GM12865 (cell line): ENCODE measurements around the gene BMP2K.

Source experiments
- DNase-seq: peaks from one replicate; pipeline ENCODE4 v3.0.0; 2010; ENCODE audit warnings: low read depth
- H3K4me3 ChIP-seq: 2 replicates; pipeline ENCODE4 v1.5.1; 2011; ENCODE audit warnings: mild to moderate bottlenecking, low read depth, low read length, control low read depth
- CTCF ChIP-seq: IDR thresholded peaks from 2 replicates; pipeline ENCODE4 v1.5.1; 2011; ENCODE audit warnings: low read length, control low read depth, low read depth, inconsistent platforms; ENCODE audit not compliant: insufficient read depth; ENCODE audit errors: missing control alignments

The BMP2K gene

GRCh38 chr4:78763251-78763650, 12.9 kb upstream of the BMP2K start:
- no peak overlapping the region for H3K4me3 ChIP-seq
- TF ChIP-seq CTCF = no peak
- DNase-seq = no peak

DNA sequence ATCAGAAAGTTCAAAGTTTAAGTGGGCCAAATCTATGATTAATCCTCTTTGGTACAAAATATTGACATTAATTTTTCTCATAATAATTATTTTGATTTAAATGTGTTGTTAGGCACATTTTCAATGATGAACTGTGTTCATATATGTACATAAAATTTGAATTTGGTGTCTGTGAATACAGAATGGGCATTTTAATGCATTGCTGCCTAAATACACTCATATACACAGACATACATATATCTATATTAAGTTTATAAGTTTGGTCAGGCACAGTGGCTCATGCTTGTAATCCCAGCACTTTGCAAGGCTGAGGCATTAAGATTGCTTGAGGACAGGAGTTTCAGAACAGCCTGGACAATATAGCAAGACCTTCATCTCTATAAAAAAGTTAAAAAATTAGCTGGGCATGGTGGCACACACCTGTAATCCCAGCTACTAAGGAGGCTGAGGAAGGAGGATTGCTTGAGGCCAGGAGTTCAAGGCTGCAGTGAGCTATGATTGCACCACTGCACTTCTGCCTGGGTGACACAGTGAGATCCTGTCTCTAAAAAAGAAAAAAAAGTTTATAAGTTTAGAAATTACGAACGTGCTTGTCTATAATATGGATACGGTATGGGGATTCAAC, 12.3 kb upstream of the BMP2K start:
- no peak for TF ChIP-seq CTCF
- H3K4me3 ChIP-seq = no peak overlapping the region
- no peak for DNase-seq

DNA sequence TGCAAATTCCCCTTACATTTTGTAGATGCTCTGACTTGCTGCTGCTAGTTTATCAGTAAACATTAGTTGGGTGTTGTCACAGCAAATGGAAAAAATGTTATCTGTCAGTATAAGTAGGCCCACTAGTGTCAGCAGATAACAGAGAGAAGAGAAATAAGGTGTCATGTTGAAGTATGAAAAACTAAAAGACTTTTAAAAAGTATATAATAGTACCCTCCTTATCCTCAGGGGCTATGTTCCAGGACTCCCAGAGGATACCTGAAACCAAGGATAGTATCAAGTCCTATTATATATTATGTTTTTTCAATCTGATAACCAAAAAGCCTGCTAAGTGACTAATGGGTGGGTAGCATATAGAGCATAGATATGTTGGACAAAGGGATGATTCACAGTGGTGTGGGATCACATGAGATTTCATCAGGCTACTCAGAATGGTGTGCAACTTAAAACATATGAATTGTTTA, 11.6 kb upstream of the BMP2K start:
- no peak for TF ChIP-seq CTCF
- DNase-seq = no peak
- H3K4me3 ChIP-seq = no peak overlapping the region

- H3K4me3 ChIP-seq = no peak overlapping the region
- no peak for DNase-seq
- no peak for TF ChIP-seq CTCF
These were observed 10.6 kb upstream of the BMP2K start for GRCh38 chr4:78765432-78766006.

- no peak overlapping the region for H3K4me3 ChIP-seq
- no peak for DNase-seq
- TF ChIP-seq CTCF = no peak
These were observed 10.1 kb upstream of the BMP2K start for GRCh38 chr4:78766026-78766425.

- DNase-seq = peak; percentile 77
- no peak for TF ChIP-seq CTCF
- no peak overlapping the region for H3K4me3 ChIP-seq
These were observed 9.5 kb upstream of the BMP2K start for GRCh38 chr4:78766650-78767049.

GRCh38 chr4:78767350-78767749, 8.8 kb upstream of the BMP2K start:
- TF ChIP-seq CTCF = no peak

More at GRCh38 chr4:78767350-78767749, 8.8 kb upstream of the BMP2K start:
- peak; percentile 70 for DNase-seq
- H3K4me3 ChIP-seq = no peak overlapping the region
